Caco-2 (cell line): ENCODE measurements around the gene FAM124A. TPM values are rescaled to one million over a fixed set of nuclear protein-coding genes. Genes with fewer than 3 reads are reported as not detected.

Experiments used
- BruUV-seq: library from RNA; stranded (reverse); fragments of 400-500 nt; replicated peaks from 2 replicates; lab custom pipeline; 2021; lab: Mats Ljungman, UMichigan
- CTCF ChIA-PET: fragments of 300-600 bp; sonication (Branson Sonifier 250); formaldehyde crosslinking; loops from one replicate; lab custom pipeline; 2022; ENCODE audit warnings: antibody characterized with exemption; lab: Charles Lee
- POLR2A ChIA-PET: fragments of 300-600 bp; sonication (Branson Sonifier 250); formaldehyde crosslinking; loops from one replicate; lab custom pipeline; 2022; ENCODE audit warnings: antibody characterized with exemption; lab: Charles Lee
- DNase-seq, 2 experiments: peaks; one replicate each; pipeline versions ENCODE4 v3.0.0 to v3.0.0-alpha.2; 2020 to 2022
- H3K27me3 ChIP-seq: replicated peaks from 2 replicates; pipeline ENCODE4 v1.6.0; 2011; ENCODE audit warnings: low read length; ENCODE audit not compliant: control insufficient read depth, insufficient read depth
- H3K36me3 ChIP-seq: 2 replicates; pipeline ENCODE4 v1.5.1; 2011; ENCODE audit warnings: low read length; ENCODE audit not compliant: control insufficient read depth, insufficient read depth
- H3K4me1 ChIP-seq: fragments of 250-450 bp; sonication (Bioruptor Pico); 2 replicates; pipeline ENCODE4 v1.5.1; 2020; ENCODE audit warnings: mild to moderate bottlenecking
- H3K4me3 ChIP-seq: 2 replicates; pipeline ENCODE4 v1.5.1; 2011; ENCODE audit warnings: low read depth, mild to moderate bottlenecking, control low read depth, low read length
- H3K9me3 ChIP-seq: fragments of 250-450 bp; sonication (Bioruptor Pico); 2 replicates; pipeline ENCODE4 v1.5.1; 2020; ENCODE audit warnings: mild to moderate bottlenecking, moderate library complexity
- H3K27ac Mint-ChIP-seq: one replicate; pipeline ENCODE4 v1.8.0; 2022; ENCODE audit warnings: mixed read lengths; ENCODE audit not compliant: unreplicated experiment
- H3K27me3 Mint-ChIP-seq: one replicate; pipeline ENCODE4 v1.8.0; 2022; ENCODE audit warnings: mixed read lengths; ENCODE audit not compliant: insufficient read depth, unreplicated experiment
- H3K36me3 Mint-ChIP-seq: one replicate; pipeline ENCODE4 v1.8.0; 2022; ENCODE audit warnings: mild to moderate bottlenecking, mixed read lengths; ENCODE audit not compliant: insufficient read depth, unreplicated experiment
- H3K4me1 Mint-ChIP-seq: one replicate; pipeline ENCODE4 v1.8.0; 2022; ENCODE audit warnings: low read depth, mixed read lengths; ENCODE audit not compliant: unreplicated experiment
- H3K4me3 Mint-ChIP-seq: one replicate; pipeline ENCODE4 v1.8.0; 2022; ENCODE audit warnings: mild to moderate bottlenecking, moderate library complexity, mixed read lengths; ENCODE audit not compliant: unreplicated experiment
- H3K9me3 Mint-ChIP-seq: one replicate; pipeline ENCODE4 v1.8.0; 2022; ENCODE audit warnings: mixed read lengths; ENCODE audit not compliant: unreplicated experiment
- intact Hi-C: fragments of 100-400 bp; cut with micrococcal nuclease; formaldehyde crosslinking; loops from one replicate; pipeline ENCODE4 v1.10.0; 2022; ENCODE audit not compliant: unreplicated experiment
- total RNA-seq: library from RNA; stranded (reverse); gene quantifications from 2 replicates; pipeline ENCODE4 v1.2.3, GENCODE V29; 2022
- TF ChIP-seq, protein P1 (sequence below), 2 experiments: fragments of 200-600 bp in 1 of 2; IDR thresholded peaks; 1 replicate in 1 of 2; 2 replicates in 1 of 2; pipeline versions ENCODE4 v1.5.1 to v1.8.0; 2011 to 2022; ENCODE audit warnings: antibody characterized with exemption in 1 of 2, control low read depth in 1 of 2, inconsistent platforms in 1 of 2, low read depth in 1 of 2, low read length in 1 of 2, mild to moderate bottlenecking in 1 of 2, moderate library complexity in 1 of 2; ENCODE audit not compliant: insufficient read depth in 1 of 2, severe bottlenecking in 1 of 2, unreplicated experiment in 1 of 2

Gene FAM124A
- total RNA-seq, 1 experiment from 2014 or later = 0.52 TPM

DNA sequence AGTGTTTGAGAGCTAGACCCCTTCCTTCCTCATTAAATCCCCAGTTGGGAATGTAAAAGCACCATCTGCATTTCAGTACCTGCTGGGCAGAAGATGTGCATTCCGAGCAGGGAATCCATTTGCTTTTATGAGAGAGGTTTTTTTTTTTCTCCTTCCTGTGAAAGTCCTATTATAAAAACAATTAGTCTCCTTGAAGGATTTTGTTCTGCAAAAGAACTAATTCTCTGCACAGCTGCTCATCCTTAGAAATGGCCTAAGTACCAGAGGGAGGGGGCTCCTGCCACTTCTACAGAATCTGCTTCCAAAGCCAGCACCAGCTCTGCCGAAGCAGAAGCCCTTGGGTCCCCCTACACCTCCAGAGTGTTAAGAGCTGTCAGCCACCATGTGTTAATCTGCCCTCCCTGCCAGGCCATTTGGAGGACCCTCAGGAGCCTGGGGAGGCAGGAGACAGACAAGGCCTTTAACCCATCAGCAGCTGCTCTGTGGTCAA, 80.9 kb downstream of the FAM124A start:
- no peak overlapping the region for H3K4me3 ChIP-seq
- Mint-ChIP-seq H3K4me1 (no peaks in the 10 kb centered on the region), H3K27ac (no peak overlapping the region), H3K9me3 (no peaks in the 10 kb centered on the region), H3K4me3 (no peak overlapping the region), H3K36me3 (no peaks in the 10 kb centered on the region), H3K27me3 (no peaks in the 10 kb centered on the region)
- BruUV-seq = no TSS peak
- no peaks in the 10 kb centered on the region for H3K27me3 ChIP-seq
- no peaks in the 10 kb centered on the region for H3K9me3 ChIP-seq
- H3K36me3 ChIP-seq = no peaks in the 10 kb centered on the region
- DNase-seq = no peak
- TF ChIP-seq, protein P1, sequence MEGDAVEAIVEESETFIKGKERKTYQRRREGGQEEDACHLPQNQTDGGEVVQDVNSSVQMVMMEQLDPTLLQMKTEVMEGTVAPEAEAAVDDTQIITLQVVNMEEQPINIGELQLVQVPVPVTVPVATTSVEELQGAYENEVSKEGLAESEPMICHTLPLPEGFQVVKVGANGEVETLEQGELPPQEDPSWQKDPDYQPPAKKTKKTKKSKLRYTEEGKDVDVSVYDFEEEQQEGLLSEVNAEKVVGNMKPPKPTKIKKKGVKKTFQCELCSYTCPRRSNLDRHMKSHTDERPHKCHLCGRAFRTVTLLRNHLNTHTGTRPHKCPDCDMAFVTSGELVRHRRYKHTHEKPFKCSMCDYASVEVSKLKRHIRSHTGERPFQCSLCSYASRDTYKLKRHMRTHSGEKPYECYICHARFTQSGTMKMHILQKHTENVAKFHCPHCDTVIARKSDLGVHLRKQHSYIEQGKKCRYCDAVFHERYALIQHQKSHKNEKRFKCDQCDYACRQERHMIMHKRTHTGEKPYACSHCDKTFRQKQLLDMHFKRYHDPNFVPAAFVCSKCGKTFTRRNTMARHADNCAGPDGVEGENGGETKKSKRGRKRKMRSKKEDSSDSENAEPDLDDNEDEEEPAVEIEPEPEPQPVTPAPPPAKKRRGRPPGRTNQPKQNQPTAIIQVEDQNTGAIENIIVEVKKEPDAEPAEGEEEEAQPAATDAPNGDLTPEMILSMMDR (IDR thresholded peaks at IDR 0.05; ENCODE audit: insufficient read depth in 1 of 2, low read depth in 1 of 2, low read length in 1 of 2, severe bottlenecking in 1 of 2, unreplicated experiment in 1 of 2) = no peak
- intact Hi-C loops = no loop called here
- POLR2A ChIA-PET = no interaction called here
- CTCF ChIA-PET = interaction anchor here (0.7 kb wide), 1 partner anchor 17 kb away, joined by 3 read pairs; no protein-coding TSS in a partner anchor
- H3K4me1 ChIP-seq = no peaks in the 10 kb centered on the region

DNA sequence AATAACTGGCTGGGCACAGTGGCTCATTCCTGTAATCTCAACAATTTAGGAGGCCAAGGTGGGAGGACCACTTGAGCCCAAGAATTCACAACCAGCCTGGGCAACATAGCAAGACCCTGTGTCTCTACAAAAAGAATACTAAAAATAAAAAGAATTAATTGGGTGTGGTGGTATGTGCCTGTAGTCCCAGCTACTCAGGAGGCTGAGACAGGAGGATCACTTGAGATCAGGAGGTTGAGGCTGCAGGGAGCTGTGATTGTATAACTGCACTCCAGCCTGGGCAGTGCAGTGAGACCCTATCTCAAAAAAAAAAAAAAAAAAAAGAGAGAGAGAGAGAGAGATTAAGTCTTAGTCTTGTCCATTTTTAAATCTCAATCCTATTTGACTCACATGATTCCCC, 81.7 kb downstream of the FAM124A start:
- Mint-ChIP-seq H3K4me3 (no peak overlapping the region), H3K36me3 (no peaks in the 10 kb centered on the region), H3K27me3 (peaks cover 4% of the 10 kb centered on the region), H3K9me3 (no peaks in the 10 kb centered on the region), H3K27ac (no peak overlapping the region), H3K4me1 (no peaks in the 10 kb centered on the region)
- ChIA-PET POLR2A (no interaction called here), CTCF (no interaction called here)
- Histone ChIP-seq H3K4me3 (no peak overlapping the region), H3K4me1 (no peaks in the 10 kb centered on the region), H3K27me3 (no peaks in the 10 kb centered on the region), H3K36me3 (no peaks in the 10 kb centered on the region), H3K9me3 (no peaks in the 10 kb centered on the region)
- intact Hi-C loops = no loop called here
- TF ChIP-seq, protein P1 (IDR thresholded peaks at IDR 0.05; ENCODE audit: insufficient read depth in 1 of 2, low read depth in 1 of 2, low read length in 1 of 2, severe bottlenecking in 1 of 2, unreplicated experiment in 1 of 2) = no peak
- no peak for DNase-seq
- no TSS peak for BruUV-seq

DNA sequence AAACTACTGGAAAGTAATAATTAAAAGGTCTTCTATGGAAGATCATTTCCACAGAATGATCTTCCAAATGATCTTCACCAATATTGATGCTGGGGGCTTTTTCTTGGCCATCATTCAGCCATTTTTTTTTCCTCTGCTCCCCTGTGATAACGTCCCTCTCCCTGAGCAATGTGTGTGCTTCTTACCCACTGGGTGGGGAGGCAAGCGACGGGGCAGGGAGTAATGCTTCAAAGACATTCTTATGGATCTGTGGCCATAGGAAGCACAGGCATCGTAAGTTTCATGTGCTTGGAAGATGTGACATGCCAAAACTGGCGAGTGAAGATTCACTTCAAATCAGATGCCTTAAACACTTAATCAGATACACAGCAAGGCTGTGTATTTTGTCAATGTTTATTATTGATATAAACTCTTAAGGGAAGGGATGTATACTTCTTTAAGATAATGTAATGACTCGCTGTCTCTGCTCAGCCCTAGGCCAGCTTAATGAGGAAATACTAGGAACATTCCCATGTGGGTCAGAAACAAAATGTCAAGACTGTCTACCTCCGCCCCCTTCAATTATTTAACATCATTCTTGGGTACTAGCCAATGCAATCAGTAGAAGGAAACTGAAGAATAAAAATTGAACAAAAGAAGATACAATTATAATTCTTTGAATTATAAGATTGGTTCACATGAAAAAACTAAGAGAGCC, 83.2 kb downstream of the FAM124A start:
- Histone ChIP-seq H3K4me1 (no peaks in the 10 kb centered on the region), H3K36me3 (no peaks in the 10 kb centered on the region), H3K27me3 (no peaks in the 10 kb centered on the region), H3K4me3 (no peak overlapping the region), H3K9me3 (no peaks in the 10 kb centered on the region)
- DNase-seq = no peak
- H3K4me1 Mint-ChIP-seq = no peaks in the 10 kb centered on the region
- BruUV-seq = no TSS peak
- ChIA-PET POLR2A (no interaction called here), CTCF (no interaction called here)
- H3K9me3 Mint-ChIP-seq = no peaks in the 10 kb centered on the region
- no peak overlapping the region for H3K4me3 Mint-ChIP-seq
- intact Hi-C loops = no loop called here
- no peak overlapping the region for H3K27ac Mint-ChIP-seq
- H3K27me3 Mint-ChIP-seq = peaks cover 6% of the 10 kb centered on the region
- TF ChIP-seq, protein P1 (IDR thresholded peaks at IDR 0.05; ENCODE audit: insufficient read depth in 1 of 2, low read depth in 1 of 2, low read length in 1 of 2, severe bottlenecking in 1 of 2, unreplicated experiment in 1 of 2) = no peak
- H3K36me3 Mint-ChIP-seq = no peaks in the 10 kb centered on the region
